Suppressor macrophage treated with lipopolysaccharide for 1 hour (primary cell): ENCODE data around the gene ZNF804B.

ENCODE experiments used
- DNase-seq, 3 donors: peaks; one replicate each; pipeline ENCODE4 v3.0.0-alpha.2; 2020 to 2022

Gene ZNF804B

DNA sequence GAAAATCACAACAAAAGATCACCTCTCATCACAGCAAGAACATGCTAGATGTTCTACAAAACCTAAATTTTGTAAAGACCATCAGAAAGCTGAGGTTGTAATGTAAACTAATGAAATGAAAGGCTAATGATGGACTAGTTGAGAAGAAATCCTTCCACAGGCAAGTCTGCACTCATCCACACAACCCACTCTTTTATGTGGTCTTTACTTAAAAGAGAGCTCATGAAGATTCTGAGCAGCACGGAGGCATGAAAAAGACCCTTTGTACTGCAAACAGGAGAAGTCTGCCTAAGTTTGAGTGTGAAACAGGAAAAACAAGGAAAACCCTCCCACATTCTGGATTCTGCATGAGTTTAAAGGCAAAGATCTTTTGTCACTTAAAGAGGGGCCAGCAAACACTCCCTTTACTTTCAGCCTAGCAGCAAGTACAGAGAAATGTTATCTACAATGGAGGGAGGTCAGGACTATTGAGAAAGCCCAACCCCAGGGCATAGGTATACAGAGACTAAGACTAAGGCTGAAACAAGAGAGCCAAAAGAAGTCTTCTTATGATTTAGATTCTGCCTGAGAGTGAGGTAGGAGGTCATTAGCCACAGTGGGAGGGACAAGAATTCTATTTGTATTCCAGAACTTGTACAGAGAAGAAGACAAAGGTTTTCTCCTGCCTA lies 557.2 kb downstream of the ZNF804B start:
- no peak for DNase-seq

DNA sequence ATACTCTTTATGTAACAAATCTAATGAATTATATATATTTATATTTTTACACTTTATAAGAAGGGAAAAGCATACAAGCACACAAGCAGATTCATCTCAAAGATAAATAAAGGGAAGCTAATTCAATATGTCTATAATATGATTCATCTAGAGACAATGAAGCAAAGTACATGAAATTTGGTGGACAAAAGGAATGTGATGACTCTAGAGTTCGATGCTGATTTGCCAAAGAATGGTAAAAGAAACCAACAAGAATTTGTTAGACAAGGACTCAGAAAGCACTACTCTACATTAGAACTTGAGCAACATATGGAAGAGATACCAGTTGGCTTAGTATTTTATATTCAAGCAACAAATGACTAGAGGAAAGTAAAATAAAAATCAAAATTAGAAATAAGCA lies 572.5 kb downstream of the ZNF804B start:
- DNase-seq, result no peak

DNA sequence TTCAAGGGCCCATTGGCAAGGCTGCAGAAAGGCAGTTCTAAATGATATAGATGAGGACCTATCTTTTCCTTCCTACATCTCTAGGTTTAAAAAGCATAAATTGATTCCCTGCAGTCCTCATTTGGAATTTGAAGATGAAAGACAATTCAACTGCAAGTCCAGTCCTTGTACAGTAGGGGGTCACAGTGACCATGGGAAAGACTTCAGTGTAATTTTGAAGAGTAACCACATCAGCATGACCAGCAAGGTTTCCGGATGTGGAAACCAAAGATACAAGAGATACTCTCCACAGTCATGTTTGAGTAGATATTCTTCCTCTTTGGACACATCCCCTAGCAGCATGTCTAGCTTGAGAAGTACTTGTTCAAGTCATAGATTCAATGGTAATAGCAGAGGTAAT lies 575.3 kb downstream of the ZNF804B start:
- no peak for DNase-seq

DNA sequence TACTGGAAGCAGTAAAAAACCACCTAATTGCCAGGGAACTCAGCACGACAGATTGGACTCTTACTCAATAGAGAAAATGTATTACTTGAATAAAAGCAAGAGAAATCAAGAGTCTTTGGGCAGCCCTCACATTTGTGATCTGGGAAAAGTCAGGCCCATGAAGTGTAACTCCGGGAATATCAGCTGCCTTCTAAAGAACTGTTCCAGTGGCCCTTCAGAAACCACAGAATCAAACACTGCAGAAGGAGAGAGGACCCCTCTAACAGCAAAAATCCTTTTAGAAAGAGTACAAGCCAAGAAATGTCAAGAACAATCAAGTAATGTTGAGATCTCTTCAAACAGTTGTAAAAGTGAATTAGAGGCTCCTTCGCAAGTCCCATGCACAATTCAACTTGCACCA lies 576.0 kb downstream of the ZNF804B start:
- DNase-seq, result no peak

DNA sequence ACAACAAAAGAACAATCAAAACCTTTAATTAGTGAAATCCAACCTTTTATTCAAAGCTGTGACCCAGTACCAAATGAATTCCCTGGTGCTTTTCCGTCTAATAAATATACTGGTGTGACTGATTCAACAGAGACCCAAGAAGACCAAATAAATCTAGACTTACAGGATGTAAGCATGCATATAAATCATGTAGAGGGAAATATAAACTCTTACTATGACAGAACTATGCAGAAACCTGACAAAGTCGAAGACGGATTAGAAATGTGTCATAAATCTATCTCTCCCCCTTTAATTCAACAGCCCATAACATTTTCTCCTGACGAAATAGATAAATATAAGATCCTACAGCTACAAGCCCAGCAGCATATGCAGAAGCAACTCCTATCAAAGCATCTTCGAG lies 576.6 kb downstream of the ZNF804B start:
- no peak for DNase-seq

DNA sequence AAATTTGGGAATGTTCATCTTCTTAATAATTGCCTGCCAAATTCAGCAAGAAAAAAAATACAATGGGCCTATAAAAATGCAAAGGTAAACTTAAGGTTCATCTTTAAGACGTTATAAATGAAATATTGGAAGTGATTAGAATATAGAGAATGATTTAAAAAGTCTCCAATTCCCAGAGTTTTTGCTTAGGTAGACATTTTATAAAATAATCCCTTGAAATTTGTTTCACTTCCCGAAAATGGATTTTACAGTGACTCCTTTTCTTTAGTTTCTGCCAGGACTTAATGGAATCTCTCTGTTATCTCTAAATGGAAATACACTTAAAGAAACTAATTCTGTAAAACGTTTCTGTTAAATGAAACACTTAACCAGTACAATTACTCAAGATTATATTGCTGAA lies 580.2 kb downstream of the ZNF804B start:
- no peak for DNase-seq

DNA sequence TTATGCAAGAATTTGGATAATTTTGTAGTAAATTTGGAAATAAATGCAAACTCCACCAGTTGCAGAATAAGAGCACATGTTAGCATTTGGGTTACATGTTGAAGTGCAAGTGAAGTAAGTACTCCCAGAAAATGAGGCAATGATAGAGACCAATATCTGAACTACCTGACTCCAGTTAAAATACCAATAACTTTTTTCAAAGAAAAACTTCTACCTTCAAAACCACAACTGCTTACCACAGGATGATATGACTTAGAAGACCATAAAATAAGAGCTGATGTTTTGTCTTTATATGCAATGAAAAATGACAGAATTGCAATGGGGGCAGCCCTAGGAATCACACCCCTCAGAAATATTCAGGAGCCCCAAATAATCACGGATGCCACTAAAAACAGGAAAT lies 597.6 kb downstream of the ZNF804B start:
- DNase-seq, result no peak

DNA sequence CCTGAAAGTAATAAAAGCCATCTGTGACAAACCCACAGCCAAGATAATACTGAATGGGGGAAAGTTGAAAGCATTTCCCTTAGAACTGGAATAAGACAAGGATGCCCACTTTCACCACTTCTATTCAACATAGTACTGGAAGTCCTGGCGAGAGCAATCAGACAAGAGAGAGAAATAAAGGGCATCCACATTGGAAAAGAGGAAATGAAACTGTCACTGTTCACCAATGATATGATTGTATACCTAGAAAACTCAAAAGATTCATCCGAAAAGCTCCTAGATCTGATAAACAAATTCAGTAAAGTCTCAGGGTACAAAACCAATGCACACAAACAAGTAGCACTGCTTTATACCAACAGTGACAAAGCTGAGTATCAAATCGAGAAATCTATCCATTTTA lies 617.7 kb downstream of the ZNF804B start:
- no peak for DNase-seq

DNA sequence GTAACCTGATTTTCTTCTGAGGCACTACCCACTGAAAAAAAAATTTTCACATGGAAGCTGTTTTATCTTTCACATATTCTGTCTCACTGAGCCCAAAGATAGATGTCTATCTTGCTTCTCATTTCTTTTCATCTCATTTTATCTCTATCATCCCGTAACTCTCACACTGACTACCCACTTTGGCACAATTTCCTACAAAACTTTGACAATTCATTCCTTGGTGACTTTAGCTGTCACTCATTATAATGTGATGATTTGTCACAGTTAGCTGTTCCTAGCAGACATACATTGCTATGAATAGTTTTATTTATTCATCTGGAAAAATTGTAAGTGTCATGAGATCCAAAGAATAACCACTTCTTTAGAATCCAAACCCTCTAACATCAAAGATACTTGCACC lies 625.9 kb downstream of the ZNF804B start:
- DNase-seq, result no peak
